Colonic mucosa (tissue), 4 donors: Measurements from ENCODE around the gene GCLC. TPM values are rescaled to one million over a fixed set of nuclear protein-coding genes. Genes with fewer than 3 reads are reported as not detected.

Experiments used
- DNase-seq: peaks from one replicate; pipeline ENCODE4 v3.0.0-alpha.2; 2020
- H3K27ac ChIP-seq: fragments of 200-600 bp; one replicate; pipeline ENCODE4 v1.8.0; 2021
- H3K27me3 ChIP-seq: fragments of 200-600 bp; one replicate; pipeline ENCODE4 v1.8.0; 2021
- H3K36me3 ChIP-seq: fragments of 200-600 bp; one replicate; pipeline ENCODE4 v1.8.0; 2021
- H3K4me1 ChIP-seq: fragments of 200-600 bp; one replicate; pipeline ENCODE4 v1.8.0; 2021; ENCODE audit warnings: mild to moderate bottlenecking
- H3K4me3 ChIP-seq: fragments of 200-600 bp; one replicate; pipeline ENCODE4 v1.8.0; 2021
- H3K9ac ChIP-seq, 2 donors: one replicate each; pipeline ENCODE4 v1.7.0; 2013; ENCODE audit warnings: control low read depth in 2 of 2, low read depth in 2 of 2, low read length in 2 of 2
- H3K9me3 ChIP-seq: fragments of 200-600 bp; one replicate; pipeline ENCODE4 v1.8.0; 2021
- CTCF ChIP-seq: fragments of 200-600 bp; IDR thresholded peaks from one replicate; pipeline ENCODE4 v1.8.0; 2022; ENCODE audit warnings: antibody characterized with exemption, mild to moderate bottlenecking
- intact Hi-C: fragments of 100-400 bp; cut with DNase I; formaldehyde crosslinking; loops from one replicate; pipeline ENCODE4 v1.14.1; 2022
- total RNA-seq, 2 donors: library from RNA; stranded (reverse); fragmentation: NEBNext Ultra II Directional in 1 of 2; extraction: Animal tissue kit (Norgen Biotek cat#: 25700) in 1 of 2; gene quantifications; one replicate each; pipeline ENCODE4 v1.2.1, GENCODE V29; 2021
- donor health status: healthy.
- donor health status: DM: no; HTN: no; CAD: no.
- donor health status: DM: no; HTN: no; CAD: no.

Gene GCLC
- total RNA-seq, 2 donors from 2014 or later, result 35.0 to 37.1 TPM

- Histone ChIP-seq H3K27ac (no peak overlapping the region), H3K9me3 (no peaks in the 10 kb centered on the region), H3K4me3 (no peak overlapping the region), H3K27me3 (no peaks in the 10 kb centered on the region), H3K36me3 (no peaks in the 10 kb centered on the region), H3K9ac (no peak overlapping the region), H3K4me1 (no peaks in the 10 kb centered on the region)
- no peak for DNase-seq
- no peak for TF ChIP-seq CTCF
- intact Hi-C loops, result no loop called here
These were observed 8.3 kb downstream of the GCLC start for GRCh38 chr6:53536561-53536960.

- no peak for TF ChIP-seq CTCF
- no peaks in the 10 kb centered on the region for H3K4me1 ChIP-seq
- H3K36me3 ChIP-seq, result no peaks in the 10 kb centered on the region
- no peak overlapping the region for H3K9ac ChIP-seq
- DNase-seq, result no peak
- H3K27me3 ChIP-seq, result no peaks in the 10 kb centered on the region
- no peak overlapping the region for H3K4me3 ChIP-seq
- H3K9me3 ChIP-seq, result no peaks in the 10 kb centered on the region
- intact Hi-C loops, result no loop called here
- H3K27ac ChIP-seq, result peak overlapping the region; percentile 14
These were observed 12.0 kb downstream of the GCLC start for GRCh38 chr6:53532942-53533341.

GRCh38 chr6:53532061-53532797 lies 12.7 kb downstream of the GCLC start:
- intact Hi-C loops, result no loop called here

GRCh38 chr6:53530780-53531386 lies 14.0 kb downstream of the GCLC start:
- Histone ChIP-seq H3K36me3 (no peaks in the 10 kb centered on the region), H3K9me3 (no peaks in the 10 kb centered on the region), H3K27me3 (no peaks in the 10 kb centered on the region), H3K4me3 (no peak overlapping the region), H3K4me1 (no peaks in the 10 kb centered on the region), H3K27ac (no peak overlapping the region), H3K9ac (no peak overlapping the region)
- no peak for DNase-seq
- TF ChIP-seq CTCF, result no peak
- intact Hi-C loops, result no loop called here

More at GRCh38 chr6:53532061-53532797, 12.7 kb downstream of the GCLC start:
- Histone ChIP-seq H3K27ac (peak overlapping the region; percentile 14), H3K4me3 (no peak overlapping the region), H3K9me3 (no peaks in the 10 kb centered on the region), H3K36me3 (no peaks in the 10 kb centered on the region), H3K27me3 (no peaks in the 10 kb centered on the region), H3K9ac (peak overlapping the region in 1 of 2 donors; percentile 45), H3K4me1 (no peaks in the 10 kb centered on the region)
- TF ChIP-seq CTCF, result no peak
- DNase-seq, result no peak

- H3K27ac ChIP-seq, result no peak overlapping the region
- no peak for DNase-seq
- no peaks in the 10 kb centered on the region for H3K4me1 ChIP-seq
- H3K36me3 ChIP-seq, result no peaks in the 10 kb centered on the region
- H3K9ac ChIP-seq, result no peak overlapping the region
- no peak overlapping the region for H3K4me3 ChIP-seq
- no peaks in the 10 kb centered on the region for H3K27me3 ChIP-seq
- intact Hi-C loops, result no loop called here
- TF ChIP-seq CTCF, result no peak
- H3K9me3 ChIP-seq, result no peaks in the 10 kb centered on the region
These were observed 14.6 kb downstream of the GCLC start for GRCh38 chr6:53530346-53530745.
